Measurements from ENCODE around the gene SYNM.
"Not testable (repeated sequence)": the region's sequence is repeated elsewhere in the genome, so short reads cannot be mapped to it uniquely, and the experiment has no call there.

Gene SYNM

GRCh38 chr15:99104788-99105513 lies at the start of gene SYNM:
Gene SYNM (plus strand): TSS chr15:99105080. CDS start chr15:99105200, 120 bp downstream.
- Mint-ChIP-seq H3K4me3 (peak within 1 kb of the TSS; percentile 58), H3K27me3 (ENCODE audit: low read depth) (peaks cover 53% of the 10 kb centered on the region), H3K36me3 (ENCODE audit: low read depth) (no peaks in the 10 kb centered on the region)

DNA sequence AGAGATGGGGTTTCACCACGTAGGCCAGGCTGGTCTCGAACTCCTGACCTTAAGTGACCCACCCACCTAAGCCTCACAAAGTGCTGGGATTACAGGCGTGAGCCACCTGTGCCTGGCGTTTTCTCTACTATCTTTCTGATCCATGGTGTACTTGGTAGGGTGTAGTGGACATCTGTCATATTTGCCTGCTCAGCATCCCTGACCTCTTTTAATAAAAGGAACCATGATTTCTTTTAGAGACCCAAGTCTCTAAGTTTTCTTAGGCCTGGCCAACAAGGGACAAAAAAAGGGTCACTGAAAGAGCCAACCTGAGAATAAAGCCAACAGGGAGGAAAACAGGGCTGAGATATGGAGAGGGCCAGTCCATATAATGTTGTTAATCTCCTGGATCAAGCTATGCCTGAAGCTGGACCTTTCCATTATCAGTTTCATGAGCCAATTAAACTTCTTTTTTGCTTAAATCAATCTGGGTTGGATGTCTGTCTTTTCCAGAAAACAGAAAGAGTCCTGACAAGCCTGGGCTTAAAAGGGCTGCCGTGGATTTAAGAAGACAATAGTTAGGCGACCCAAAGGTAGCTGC lies 49.2 kb upstream of the SYNM start:
- Mint-ChIP-seq H3K27me3 (ENCODE audit: low read depth) (peaks cover 41% of the 10 kb centered on the region), H3K4me1 (ENCODE audit: low read depth) (peaks cover 6% of the 10 kb centered on the region), H3K27ac (no peak overlapping the region), H3K36me3 (ENCODE audit: low read depth) (no peaks in the 10 kb centered on the region), H3K4me3 (no peak overlapping the region), H3K9me3 (no peaks in the 10 kb centered on the region)

More at GRCh38 chr15:99104788-99105513, at the start of gene SYNM:
- Mint-ChIP-seq H3K4me1 (ENCODE audit: low read depth) (peaks cover 23% of the 10 kb centered on the region), H3K27ac (no peak within 1 kb of the TSS), H3K9me3 (no peaks in the 10 kb centered on the region)

DNA sequence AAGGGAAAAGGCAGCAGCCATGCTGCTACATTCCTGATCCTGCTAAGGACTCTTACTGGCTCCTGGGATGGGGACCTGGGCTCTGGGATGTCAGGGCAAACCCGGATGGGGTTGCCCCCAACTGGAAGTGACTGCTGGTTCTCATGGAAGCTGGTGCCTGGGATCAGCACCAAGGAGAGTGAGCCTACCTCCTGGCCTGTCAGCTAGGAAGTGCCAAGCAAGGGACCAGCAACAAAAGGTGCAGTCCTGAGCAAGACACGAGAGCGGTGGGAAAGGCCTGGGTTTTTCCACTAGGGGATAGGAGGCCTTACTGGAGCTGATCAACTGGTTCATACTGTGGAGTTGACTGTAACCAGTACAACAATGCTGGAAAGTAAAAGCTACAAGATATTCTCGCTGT lies 47.9 kb upstream of the SYNM start:
- peaks cover 6% of the 10 kb centered on the region for H3K4me1 Mint-ChIP-seq (ENCODE audit: low read depth)
- no peaks in the 10 kb centered on the region for H3K36me3 Mint-ChIP-seq (ENCODE audit: low read depth)
- H3K4me3 Mint-ChIP-seq: no peak overlapping the region
- no peak overlapping the region for H3K27ac Mint-ChIP-seq
- H3K9me3 Mint-ChIP-seq: no peaks in the 10 kb centered on the region
- H3K27me3 Mint-ChIP-seq (ENCODE audit: low read depth): peaks cover 49% of the 10 kb centered on the region

DNA sequence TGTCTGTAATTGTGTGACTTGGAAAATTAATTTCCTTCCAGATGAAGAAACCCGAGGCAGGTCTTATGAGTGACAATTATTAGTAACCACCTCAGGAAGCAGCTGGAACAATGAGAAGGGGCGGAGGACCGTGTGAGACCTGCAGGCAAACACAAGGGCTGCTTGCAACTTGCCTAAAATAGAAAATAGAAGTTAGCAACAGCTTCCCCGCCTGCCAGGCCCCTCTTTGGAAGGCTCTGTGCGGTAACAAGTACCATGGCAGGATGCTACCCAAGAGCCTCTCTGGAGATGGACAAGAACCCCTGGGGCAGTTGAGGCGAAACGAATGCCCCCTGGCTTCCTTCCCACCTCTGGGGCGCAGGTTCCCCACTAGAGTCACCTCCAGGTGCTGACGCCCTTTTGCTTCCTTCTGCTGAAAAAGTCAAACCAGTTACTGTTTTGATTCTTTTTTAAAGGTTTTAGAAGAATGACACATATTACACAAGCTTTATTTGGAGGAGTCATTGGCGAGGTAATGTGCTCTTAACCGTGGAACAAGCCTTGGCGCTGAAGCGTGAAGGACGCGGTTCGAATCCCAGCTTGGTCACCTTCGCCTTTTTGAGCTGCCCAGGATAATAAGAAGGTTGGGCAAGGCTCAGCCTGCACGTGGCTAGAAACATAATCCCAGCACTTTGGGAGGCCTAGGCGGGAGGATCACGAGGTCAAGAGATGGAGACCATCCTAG lies 47.0 kb upstream of the SYNM start:
- peaks cover 2% of the 10 kb centered on the region for H3K4me1 Mint-ChIP-seq (ENCODE audit: low read depth)
- peak overlapping the region; percentile 69 for H3K4me3 Mint-ChIP-seq
- H3K36me3 Mint-ChIP-seq (ENCODE audit: low read depth): no peaks in the 10 kb centered on the region
- peaks cover 45% of the 10 kb centered on the region for H3K27me3 Mint-ChIP-seq (ENCODE audit: low read depth)
- H3K9me3 Mint-ChIP-seq: no peaks in the 10 kb centered on the region
- H3K27ac Mint-ChIP-seq: no peak overlapping the region

DNA sequence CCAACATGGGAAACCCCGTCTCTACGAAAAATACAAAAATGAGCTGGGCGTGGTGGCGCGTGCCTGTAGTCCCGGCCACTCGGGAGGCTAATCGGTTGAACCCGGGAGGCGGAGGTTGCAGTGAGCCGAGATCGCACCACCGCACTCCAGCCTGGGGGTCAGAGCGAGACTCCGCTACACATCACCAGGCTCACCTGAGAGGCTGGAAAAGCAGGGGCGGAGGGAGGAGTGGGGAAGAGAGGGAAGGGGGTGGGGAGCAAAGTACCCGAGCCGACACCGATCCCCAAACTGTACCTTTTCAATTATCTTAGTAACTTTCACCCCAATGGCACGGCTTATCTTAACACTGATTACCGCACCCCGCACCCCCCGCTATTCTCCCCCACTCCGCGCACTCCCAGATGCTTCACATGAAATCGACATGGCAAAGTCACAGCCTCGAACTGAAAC lies 46.4 kb upstream of the SYNM start:
- no peaks in the 10 kb centered on the region for H3K9me3 Mint-ChIP-seq
- peaks cover 2% of the 10 kb centered on the region for H3K4me1 Mint-ChIP-seq (ENCODE audit: low read depth)
- H3K4me3 Mint-ChIP-seq: peak overlapping the region; percentile 69
- H3K36me3 Mint-ChIP-seq (ENCODE audit: low read depth): no peaks in the 10 kb centered on the region
- no peak overlapping the region for H3K27ac Mint-ChIP-seq
- H3K27me3 Mint-ChIP-seq (ENCODE audit: low read depth): peaks cover 43% of the 10 kb centered on the region

- Mint-ChIP-seq H3K27ac (no peak overlapping the region), H3K9me3 (no peaks in the 10 kb centered on the region), H3K36me3 (ENCODE audit: low read depth) (no peaks in the 10 kb centered on the region), H3K27me3 (ENCODE audit: low read depth) (peaks cover 42% of the 10 kb centered on the region), H3K4me3 (peak overlapping the region; percentile 68), H3K4me1 (ENCODE audit: low read depth) (peaks cover 2% of the 10 kb centered on the region)
These were observed 45.6 kb upstream of the SYNM start for GRCh38 chr15:99059010-99059981.

- H3K4me3 Mint-ChIP-seq; H3K9me3 Mint-ChIP-seq; H3K27ac Mint-ChIP-seq; H3K4me1 Mint-ChIP-seq (ENCODE audit: low read depth); H3K36me3 Mint-ChIP-seq (ENCODE audit: low read depth): not testable (repeated sequence)
- peaks cover 38% of the 10 kb centered on the region for H3K27me3 Mint-ChIP-seq (ENCODE audit: low read depth)
These were observed 44.7 kb upstream of the SYNM start for GRCh38 chr15:99060186-99060585.

GRCh38 chr15:99062226-99062625 lies 42.7 kb upstream of the SYNM start:
- H3K4me3 Mint-ChIP-seq: no peak overlapping the region
- H3K36me3 Mint-ChIP-seq (ENCODE audit: low read depth): no peaks in the 10 kb centered on the region
- peaks cover 2% of the 10 kb centered on the region for H3K4me1 Mint-ChIP-seq (ENCODE audit: low read depth)
- H3K27ac Mint-ChIP-seq: no peak overlapping the region
- H3K9me3 Mint-ChIP-seq: no peaks in the 10 kb centered on the region
- H3K27me3 Mint-ChIP-seq (ENCODE audit: low read depth): peaks cover 31% of the 10 kb centered on the region

- Mint-ChIP-seq H3K4me3 (no peak overlapping the region), H3K27me3 (ENCODE audit: low read depth) (no peaks in the 10 kb centered on the region), H3K36me3 (ENCODE audit: low read depth) (no peaks in the 10 kb centered on the region), H3K9me3 (no peaks in the 10 kb centered on the region), H3K4me1 (ENCODE audit: low read depth) (no peaks in the 10 kb centered on the region), H3K27ac (no peak overlapping the region)
These were observed 36.7 kb upstream of the SYNM start for GRCh38 chr15:99068186-99068585.

DNA sequence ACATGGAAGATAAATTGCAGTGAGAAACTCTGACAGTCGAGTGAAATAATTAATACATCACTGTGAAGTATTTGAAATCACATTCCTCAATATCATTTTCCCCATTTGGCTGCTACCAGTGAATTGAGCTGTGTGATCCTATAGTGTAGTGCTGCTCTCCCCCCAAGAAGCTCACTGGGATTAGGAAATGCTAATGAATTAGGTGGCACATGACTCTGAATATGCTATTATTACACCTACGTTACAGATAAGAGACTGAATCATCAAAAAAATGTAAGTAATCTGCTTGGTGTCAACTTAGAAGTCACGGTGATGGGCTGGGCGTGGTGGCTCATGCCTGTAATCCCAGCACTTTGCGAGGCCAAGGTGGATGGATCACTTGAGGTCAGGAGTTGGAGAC lies 34.7 kb upstream of the SYNM start:
- H3K36me3 Mint-ChIP-seq (ENCODE audit: low read depth): no peaks in the 10 kb centered on the region
- H3K27me3 Mint-ChIP-seq (ENCODE audit: low read depth): no peaks in the 10 kb centered on the region
- H3K4me1 Mint-ChIP-seq (ENCODE audit: low read depth): no peaks in the 10 kb centered on the region
- H3K9me3 Mint-ChIP-seq: no peaks in the 10 kb centered on the region
- no peak overlapping the region for H3K4me3 Mint-ChIP-seq
- H3K27ac Mint-ChIP-seq: no peak overlapping the region

GRCh38 chr15:99071091-99071680 lies 33.7 kb upstream of the SYNM start:
- Mint-ChIP-seq H3K36me3 (ENCODE audit: low read depth) (no peaks in the 10 kb centered on the region), H3K27me3 (ENCODE audit: low read depth) (no peaks in the 10 kb centered on the region), H3K4me1 (ENCODE audit: low read depth) (no peaks in the 10 kb centered on the region), H3K4me3 (no peak overlapping the region), H3K9me3 (no peaks in the 10 kb centered on the region), H3K27ac (no peak overlapping the region)

- Mint-ChIP-seq H3K27ac (no peak overlapping the region), H3K36me3 (ENCODE audit: low read depth) (no peaks in the 10 kb centered on the region), H3K9me3 (no peaks in the 10 kb centered on the region), H3K4me1 (ENCODE audit: low read depth) (peaks cover 5% of the 10 kb centered on the region), H3K27me3 (ENCODE audit: low read depth) (peaks cover 7% of the 10 kb centered on the region), H3K4me3 (no peak overlapping the region)
These were observed 31.7 kb upstream of the SYNM start for GRCh38 chr15:99073008-99073717.

DNA sequence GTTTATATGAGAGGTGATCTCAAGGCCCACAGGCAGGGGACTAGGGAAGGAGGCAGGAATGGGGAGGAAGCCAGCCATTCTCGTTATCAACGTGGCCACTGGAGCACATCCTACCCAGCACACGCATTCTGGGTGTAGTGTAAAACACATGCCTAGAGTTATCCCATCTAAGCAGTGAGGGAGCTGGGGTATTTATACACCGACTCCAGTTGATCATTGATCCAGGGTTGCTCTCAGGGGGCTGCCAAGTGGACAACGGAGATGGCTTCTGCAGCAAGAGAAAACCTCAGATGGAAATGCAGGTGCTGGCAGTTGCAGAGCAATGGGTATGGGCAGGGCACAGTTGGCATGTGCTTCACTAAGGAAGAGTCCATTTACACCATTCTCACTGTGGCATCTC lies 30.4 kb upstream of the SYNM start:
- Mint-ChIP-seq H3K4me3 (no peak overlapping the region), H3K27ac (no peak overlapping the region), H3K9me3 (no peaks in the 10 kb centered on the region), H3K27me3 (ENCODE audit: low read depth) (peaks cover 19% of the 10 kb centered on the region), H3K36me3 (ENCODE audit: low read depth) (no peaks in the 10 kb centered on the region), H3K4me1 (ENCODE audit: low read depth) (peaks cover 5% of the 10 kb centered on the region)

Measured in T-helper 1 cell treated with Interleukin-12 subunit alpha and Interleukin-12 subunit beta and Interleukin-4 antibody, amounts not matched to agents 30 μg/mL and 1 μg/mL, for 36 hours (primary cell).